Neural progenitor cell (in vitro differentiated cells): ENCODE data around the gene SNAPC2.

Experiments used
- CTCF ChIP-seq: fragments of 200-600 bp; sonication (generic); IDR thresholded peaks from 2 replicates; pipeline ENCODE4 v1.5.1; 2017; ENCODE audit warnings: antibody characterized with exemption, mild to moderate bottlenecking
- EZH2phosphoT487 ChIP-seq: fragments of 200-600 bp; sonication (generic); IDR thresholded peaks from 2 replicates; pipeline ENCODE4 v1.6.1; 2017; ENCODE audit warnings: antibody characterized with exemption

DNA sequence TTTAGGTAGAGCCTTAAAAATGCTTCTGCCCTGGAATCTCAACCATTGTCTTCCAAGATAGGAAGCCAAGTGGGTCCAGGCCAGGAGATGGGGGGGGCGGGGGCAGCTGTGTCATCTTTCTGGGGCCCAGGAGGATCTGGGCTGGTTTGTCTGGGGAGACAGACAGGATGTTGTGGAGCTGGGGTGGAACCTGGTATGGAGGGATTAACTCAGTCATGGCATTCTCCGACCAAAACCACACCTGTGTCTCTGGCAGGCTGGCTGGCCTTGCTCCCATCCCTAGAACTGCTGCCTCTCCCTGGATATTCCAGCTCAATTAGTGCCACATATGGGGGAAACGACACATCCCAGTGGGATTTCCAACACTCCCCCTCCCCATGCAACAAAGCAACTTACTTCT lies 19.2 kb upstream of the SNAPC2 start:
- TF ChIP-seq CTCF (no peak), EZH2phosphoT487 (no peak)
